HEK293 (cell line): ENCODE measurements around the gene PMEL.

Source experiments
- CTCF ChIA-PET: fragments of 350-600 bp; formaldehyde crosslinking; extraction: SDS; loops from one replicate; lab custom pipeline; 2021; ENCODE audit warnings: antibody characterized with exemption; lab: Yijun Ruan, JAX
- POLR2A ChIA-PET: fragments of 300-600 bp; formaldehyde crosslinking; extraction: SDS; loops from one replicate; lab custom pipeline; 2020; ENCODE audit warnings: antibody characterized with exemption, inconsistent platforms; lab: Yijun Ruan, JAX
- H3K27ac ChIP-seq: fragments of 200-500 bp; sonication (Bioruptor generic); 2 replicates; pipeline ENCODE4 v1.5.1; 2014; ENCODE audit warnings: low read depth, low read length, control low read depth, inconsistent platforms; ENCODE audit errors: extremely low read depth
- H3K36me3 ChIP-seq, 2 experiments: fragments of 200-500 bp in 1 of 2; sonication (Bioruptor generic) in 1 of 2; 1 replicate in 1 of 2; 2 replicates in 1 of 2; pipeline ENCODE4 v1.5.1; 2014 to 2017; ENCODE audit warnings: inconsistent platforms in 2 of 2, low read length in 2 of 2; ENCODE audit not compliant: control insufficient read depth in 2 of 2, insufficient read depth in 1 of 2
- H3K4me1 ChIP-seq: fragments of 200-500 bp; sonication (Bioruptor generic); 2 replicates; pipeline ENCODE4 v1.5.1; 2014; ENCODE audit warnings: mild to moderate bottlenecking, low read length, inconsistent platforms; ENCODE audit not compliant: control insufficient read depth, insufficient read depth
- H3K4me3 ChIP-seq: 2 replicates; pipeline ENCODE4 v1.5.1; 2011; ENCODE audit warnings: low read depth, mild to moderate bottlenecking, control low read depth, low read length, moderate library complexity
- H3K9me3 ChIP-seq: fragments of 200-500 bp; sonication (Bioruptor generic); 2 replicates; pipeline ENCODE4 v1.5.1; 2014; ENCODE audit warnings: low read depth, low read length, inconsistent platforms; ENCODE audit not compliant: control insufficient read depth, insufficient read depth
- GLI2 ChIP-seq: fragments of 450-650 bp; formaldehyde crosslinking; IDR thresholded peaks from 2 replicates; pipeline ENCODE4; 2017; ENCODE audit warnings: missing biosample characterization, missing genetic modification characterization, low read depth, borderline replicate concordance
- MYNN ChIP-seq: fragments of 450-650 bp; formaldehyde crosslinking; IDR thresholded peaks from 2 replicates; pipeline ENCODE4 v1.5.1; 2016; ENCODE audit warnings: missing biosample characterization, missing genetic modification characterization, borderline replicate concordance
- OVOL3 ChIP-seq: fragments of 450-650 bp; formaldehyde crosslinking; IDR thresholded peaks from 2 replicates; pipeline ENCODE4 v1.5.1; 2016; ENCODE audit warnings: missing biosample characterization, missing genetic modification characterization
- PRDM1 ChIP-seq: fragments of 450-650 bp; formaldehyde crosslinking; IDR thresholded peaks from 2 replicates; pipeline ENCODE4; 2016; ENCODE audit warnings: missing biosample characterization, missing genetic modification characterization
- SP3 ChIP-seq: fragments of 450-650 bp; formaldehyde crosslinking; IDR thresholded peaks from 2 replicates; pipeline ENCODE4 v1.5.1; 2016; ENCODE audit warnings: missing biosample characterization, missing genetic modification characterization
- TRIM28 ChIP-seq: IDR thresholded peaks from 2 replicates; pipeline ENCODE4 v1.6.1; 2011; ENCODE audit warnings: low read length, control low read depth, borderline replicate concordance
- YY2 ChIP-seq: fragments of 450-650 bp; formaldehyde crosslinking; IDR thresholded peaks from 2 replicates; pipeline ENCODE4 v1.5.1; 2016; ENCODE audit warnings: missing biosample characterization, missing genetic modification characterization
- ZNF121 ChIP-seq: fragments of 450-650 bp; formaldehyde crosslinking; IDR thresholded peaks from 2 replicates; pipeline ENCODE4 v1.5.1; 2016; ENCODE audit warnings: missing biosample characterization, missing genetic modification characterization
- ZNF157 ChIP-seq: fragments of 450-650 bp; formaldehyde crosslinking; IDR thresholded peaks from 2 replicates; pipeline ENCODE4 v1.5.1; 2016; ENCODE audit warnings: missing biosample characterization, missing genetic modification characterization
- ZNF184 ChIP-seq: fragments of 450-650 bp; IDR thresholded peaks from 2 replicates; pipeline ENCODE4 v1.5.1; 2018; ENCODE audit warnings: missing biosample characterization, mild to moderate bottlenecking, missing genetic modification characterization
- ZNF24 ChIP-seq: fragments of 450-650 bp; formaldehyde crosslinking; IDR thresholded peaks from 2 replicates; pipeline ENCODE4 v1.5.1; 2016; ENCODE audit warnings: missing biosample characterization, missing genetic modification characterization
- ZNF302 ChIP-seq: fragments of 450-650 bp; formaldehyde crosslinking; IDR thresholded peaks from 2 replicates; pipeline ENCODE4 v1.5.1; 2016; ENCODE audit warnings: missing biosample characterization, missing genetic modification characterization, low read depth
- ZNF324 ChIP-seq: fragments of 450-650 bp; formaldehyde crosslinking; IDR thresholded peaks from 2 replicates; pipeline ENCODE4 v1.5.1; 2016; ENCODE audit warnings: missing biosample characterization, missing genetic modification characterization
- ZNF350 ChIP-seq: fragments of 450-650 bp; formaldehyde crosslinking; IDR thresholded peaks from 2 replicates; pipeline ENCODE4 v1.5.0; 2017; ENCODE audit warnings: missing biosample characterization, mild to moderate bottlenecking, missing genetic modification characterization
- ZNF37A ChIP-seq: fragments of 450-650 bp; IDR thresholded peaks from 2 replicates; pipeline ENCODE4 v1.5.1; 2018; ENCODE audit warnings: missing biosample characterization, missing genetic modification characterization
- ZNF433 ChIP-seq: fragments of 450-650 bp; formaldehyde crosslinking; IDR thresholded peaks from 2 replicates; pipeline ENCODE4 v1.5.1; 2016; ENCODE audit warnings: missing biosample characterization, missing genetic modification characterization, low read depth
- ZNF514 ChIP-seq: fragments of 450-650 bp; formaldehyde crosslinking; IDR thresholded peaks from 2 replicates; pipeline ENCODE4 v1.5.1; 2016; ENCODE audit warnings: missing biosample characterization, missing genetic modification characterization
- ZNF610 ChIP-seq: fragments of 450-650 bp; formaldehyde crosslinking; IDR thresholded peaks from 2 replicates; pipeline ENCODE4 v1.5.1; 2016; ENCODE audit warnings: missing biosample characterization, missing genetic modification characterization, borderline replicate concordance
- ZNF623 ChIP-seq: fragments of 450-650 bp; formaldehyde crosslinking; IDR thresholded peaks from 2 replicates; pipeline ENCODE4 v1.5.1; 2016; ENCODE audit warnings: missing biosample characterization, missing genetic modification characterization
- ZNF701 ChIP-seq: fragments of 450-650 bp; formaldehyde crosslinking; IDR thresholded peaks from 2 replicates; pipeline ENCODE4 v1.5.1; 2016; ENCODE audit warnings: missing biosample characterization, missing genetic modification characterization
- ZNF76 ChIP-seq: fragments of 450-650 bp; formaldehyde crosslinking; IDR thresholded peaks from 2 replicates; pipeline ENCODE4; 2016; ENCODE audit warnings: low read depth, missing biosample characterization, missing genetic modification characterization, borderline replicate concordance
- ZSCAN5A ChIP-seq: fragments of 450-650 bp; formaldehyde crosslinking; IDR thresholded peaks from 2 replicates; pipeline ENCODE4 v1.5.1; 2016; ENCODE audit warnings: missing biosample characterization, missing genetic modification characterization

The PMEL gene

GRCh38 chr12:55938826-55939501 is 26.9 kb downstream of the PMEL start:
- TF ChIP-seq OVOL3: no peak
- no peak for TF ChIP-seq SP3 (tag by site-specific recombination)
- TF ChIP-seq ZNF121 (tag by site-specific recombination): no peak
- no peak for TF ChIP-seq GLI2
- TF ChIP-seq ZNF157 (tag by site-specific recombination): no peak
- no peak for TF ChIP-seq YY2 (tag by site-specific recombination)
- no peak for TF ChIP-seq ZNF324 (tag by site-specific recombination)
- TF ChIP-seq ZNF610 (tag by site-specific recombination): no peak
- Histone ChIP-seq H3K36me3 (no peaks in the 10 kb centered on the region), H3K9me3 (no peaks in the 10 kb centered on the region), H3K4me1 (no peaks in the 10 kb centered on the region), H3K4me3 (no peak overlapping the region), H3K27ac (no peak overlapping the region)
- ChIA-PET CTCF (interaction anchor here (0.5 to 3.2 kb wide), 21 partner anchors 9 to 239 kb away, joined by 3 to 28 read pairs (median 5); partner anchors contain the start of genes ORMDL2 and RAB5B), POLR2A (interaction anchor here (1.1 to 1.9 kb wide), 2 partner anchors 35 to 121 kb away, joined by 3 to 8 read pairs; partner anchors contain the start of genes ORMDL2, RAB5B and SARNP)

- Histone ChIP-seq H3K36me3 (no peaks in the 10 kb centered on the region), H3K4me1 (no peaks in the 10 kb centered on the region), H3K27ac (no peak overlapping the region), H3K9me3 (no peaks in the 10 kb centered on the region), H3K4me3 (no peak overlapping the region)
- POLR2A ChIA-PET: no interaction called here
- CTCF ChIA-PET: interaction anchor here (0.6 to 3.2 kb wide), 7 partner anchors 8 to 199 kb away, joined by 3 to 28 read pairs (median 15); no protein-coding TSS in a partner anchor
- TF ChIP-seq ZNF350 (no peak), ZNF433 (tag by site-specific recombination) (no peak)
Observed at GRCh38 chr12:55937981-55938380, 27.9 kb downstream of the PMEL start.

DNA sequence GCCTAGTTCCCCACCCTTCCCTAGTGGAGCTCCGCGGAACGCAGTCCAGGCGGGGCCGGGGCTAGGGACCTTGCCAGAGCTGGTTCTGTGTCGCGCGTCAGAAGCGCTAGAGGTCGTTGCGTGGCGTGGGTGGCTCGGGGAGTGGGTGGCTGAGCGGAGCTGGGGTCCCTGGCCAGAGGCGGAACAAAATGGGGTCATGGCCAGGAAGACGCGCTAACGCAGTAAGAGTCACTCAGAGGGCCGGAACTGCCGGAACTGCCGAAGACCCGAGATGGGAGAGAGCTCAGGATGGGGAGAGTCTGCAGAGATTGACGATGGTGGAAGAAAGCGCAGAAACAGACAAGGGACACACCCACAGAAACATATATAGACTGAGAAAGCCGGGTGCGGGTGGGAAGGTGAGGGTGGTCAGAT is 30.1 kb downstream of the PMEL start:
- Histone ChIP-seq H3K36me3 (no peaks in the 10 kb centered on the region), H3K4me3 (no peak overlapping the region), H3K4me1 (peaks cover 4% of the 10 kb centered on the region; the same call in 1 of the 2 replicates), H3K27ac (no peak overlapping the region), H3K9me3 (no peaks in the 10 kb centered on the region)
- ChIA-PET CTCF (interaction anchor here (0.7 to 2.4 kb wide), 2 partner anchors 197 to 279 kb away, joined by 3 to 15 read pairs; no protein-coding TSS in a partner anchor), POLR2A (no interaction called here)
- TF ChIP-seq PRDM1 (tag by site-specific recombination): 0 out of 2 replicates have a peak, but pooled peaks have one; percentile 16
- TF ChIP-seq ZNF610 (tag by site-specific recombination): no peak

GRCh38 chr12:55934773-55935172 is 31.1 kb downstream of the PMEL start:
- Histone ChIP-seq H3K4me1 (peaks cover 4% of the 10 kb centered on the region; the same call in 1 of the 2 replicates), H3K4me3 (no peak overlapping the region), H3K27ac (no peak overlapping the region), H3K9me3 (no peaks in the 10 kb centered on the region), H3K36me3 (no peaks in the 10 kb centered on the region)
- ChIA-PET POLR2A (interaction anchor here (0.5 to 1.8 kb wide), 3 partner anchors 117 to 193 kb away, joined by 3 to 7 read pairs (median 3); partner anchors contain the start of genes ORMDL2 and SARNP), CTCF (interaction anchor here (0.6 to 0.9 kb wide), 5 partner anchors 104 to 218 kb away, joined by 3 to 6 read pairs (median 4); no protein-coding TSS in a partner anchor)
- TF ChIP-seq SP3 (tag by site-specific recombination): no peak
- TF ChIP-seq ZNF302 (tag by site-specific recombination): no peak
- no peak for TF ChIP-seq ZNF514 (tag by site-specific recombination)
- TF ChIP-seq ZNF184 (tag by site-specific recombination): no peak
- no peak for TF ChIP-seq TRIM28
- no peak for TF ChIP-seq ZNF24 (tag by site-specific recombination)
- no peak for TF ChIP-seq MYNN (tag by site-specific recombination)
- TF ChIP-seq ZNF37A: no peak
- no peak for TF ChIP-seq ZSCAN5A (tag by site-specific recombination)
- no peak for TF ChIP-seq ZNF433 (tag by site-specific recombination)
- TF ChIP-seq ZNF623: no peak
- TF ChIP-seq ZNF76: no peak
- TF ChIP-seq ZNF701 (tag by site-specific recombination): no peak
